Nephron progenitor cell (in vitro differentiated cells): ENCODE measurements around the gene ANKRD1.

ENCODE experiments used
- DNase-seq: peaks from one replicate; pipeline ENCODE4 v3.0.0; 2021
- H3K27ac Mint-ChIP-seq: 2 replicates; pipeline ENCODE4 v1.8.0; 2021; ENCODE audit warnings: mild to moderate bottlenecking, moderate library complexity, mixed read lengths
- H3K27me3 Mint-ChIP-seq: 2 replicates; pipeline ENCODE4 v1.8.0; 2021; ENCODE audit warnings: mild to moderate bottlenecking, low read depth, mixed read lengths; ENCODE audit not compliant: poor library complexity
- H3K36me3 Mint-ChIP-seq: 2 replicates; pipeline ENCODE4 v1.8.0; 2021; ENCODE audit warnings: low read depth, mixed read lengths
- H3K4me1 Mint-ChIP-seq: 2 replicates; pipeline ENCODE4 v1.8.0; 2021; ENCODE audit warnings: mixed read lengths
- H3K4me3 Mint-ChIP-seq: 2 replicates; pipeline ENCODE4 v1.8.0; 2021; ENCODE audit warnings: mild to moderate bottlenecking, moderate library complexity, mixed read lengths
- H3K9me3 Mint-ChIP-seq: 2 replicates; pipeline ENCODE4 v1.8.0; 2021; ENCODE audit warnings: mild to moderate bottlenecking, moderate library complexity, mixed read lengths
- CTCF ChIP-seq: fragments of 200-600 bp; sonication (generic); IDR thresholded peaks from 2 replicates; pipeline ENCODE4 v1.5.0; 2021; ENCODE audit warnings: antibody characterized with exemption

The ANKRD1 gene

DNA sequence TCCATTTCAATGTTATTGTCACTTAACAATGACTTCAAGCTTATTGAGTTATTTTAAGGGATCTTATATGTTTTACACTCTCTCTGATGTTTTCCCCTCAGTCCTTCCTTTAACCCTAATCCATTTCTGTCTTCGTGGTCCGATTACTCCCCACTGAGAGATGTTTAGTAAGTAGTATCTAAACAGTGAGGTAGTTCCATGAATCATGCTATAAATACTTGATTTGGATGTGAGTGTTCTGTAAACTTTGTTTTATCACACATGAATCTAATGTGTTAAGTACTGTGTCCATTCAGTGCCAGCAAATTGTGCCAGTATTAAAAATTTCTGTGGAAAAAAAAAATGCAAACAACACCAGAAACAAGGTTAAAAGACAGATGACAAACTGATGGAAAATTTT lies 30.5 kb downstream of the ANKRD1 start:
- H3K4me3 Mint-ChIP-seq, result no peak overlapping the region
- H3K27ac Mint-ChIP-seq, result no peak overlapping the region
- no peaks in the 10 kb centered on the region for H3K9me3 Mint-ChIP-seq
- no peak for DNase-seq
- no peaks in the 10 kb centered on the region for H3K4me1 Mint-ChIP-seq
- H3K27me3 Mint-ChIP-seq, result no peaks in the 10 kb centered on the region
- TF ChIP-seq CTCF, result no peak
- H3K36me3 Mint-ChIP-seq, result peaks cover 70% of the 10 kb centered on the region

DNA sequence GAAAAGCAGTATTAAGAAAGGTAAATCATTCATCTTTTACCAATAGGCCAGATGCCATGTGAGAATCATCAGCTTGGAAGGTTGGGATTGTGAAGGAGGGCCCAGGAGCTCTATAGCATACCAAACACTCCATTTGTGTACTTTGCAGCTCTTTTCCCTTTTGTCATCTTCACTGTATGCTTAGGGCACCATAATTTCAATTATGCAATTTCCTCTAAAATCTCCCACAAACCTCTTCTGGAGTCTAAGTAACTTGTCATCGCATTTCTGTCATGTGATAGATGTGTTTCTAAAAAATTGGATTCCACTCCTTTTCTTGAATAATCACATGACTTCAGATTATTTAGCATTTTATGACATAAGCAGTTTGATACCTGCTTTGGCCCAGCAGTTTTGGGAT lies 31.3 kb downstream of the ANKRD1 start:
- no peaks in the 10 kb centered on the region for H3K27me3 Mint-ChIP-seq
- H3K9me3 Mint-ChIP-seq, result no peaks in the 10 kb centered on the region
- no peak overlapping the region for H3K4me3 Mint-ChIP-seq
- no peak for DNase-seq
- TF ChIP-seq CTCF, result no peak
- no peaks in the 10 kb centered on the region for H3K4me1 Mint-ChIP-seq
- H3K36me3 Mint-ChIP-seq, result peaks cover 66% of the 10 kb centered on the region
- H3K27ac Mint-ChIP-seq, result no peak overlapping the region

GRCh38 chr10:90888387-90888786 lies 32.5 kb downstream of the ANKRD1 start:
- no peak for DNase-seq
- Mint-ChIP-seq H3K27me3 (no peaks in the 10 kb centered on the region), H3K4me3 (no peak overlapping the region), H3K27ac (no peak overlapping the region), H3K9me3 (no peaks in the 10 kb centered on the region), H3K4me1 (no peaks in the 10 kb centered on the region), H3K36me3 (peaks cover 61% of the 10 kb centered on the region)
- no peak for TF ChIP-seq CTCF

DNA sequence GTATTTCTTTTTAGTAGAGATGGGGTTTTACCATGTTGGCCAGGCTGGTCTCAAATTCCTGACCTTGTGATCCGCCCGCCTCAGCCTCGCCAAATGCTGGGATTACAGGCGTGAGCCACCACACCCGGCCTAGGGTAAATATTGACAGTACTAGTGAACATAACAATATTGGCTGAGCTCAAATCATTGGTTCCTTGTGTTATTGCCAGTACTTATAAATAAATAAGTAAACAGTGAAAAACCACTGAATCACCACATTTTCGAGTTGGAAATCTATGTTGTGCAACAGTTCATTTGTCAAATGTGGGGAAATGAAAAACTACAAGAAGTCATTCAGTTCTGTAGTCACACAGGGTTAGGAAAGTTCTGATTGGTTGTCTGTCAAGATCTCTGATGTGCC lies 33.3 kb downstream of the ANKRD1 start:
- no peak overlapping the region for H3K27ac Mint-ChIP-seq
- H3K36me3 Mint-ChIP-seq, result peaks cover 57% of the 10 kb centered on the region
- no peaks in the 10 kb centered on the region for H3K27me3 Mint-ChIP-seq
- no peaks in the 10 kb centered on the region for H3K9me3 Mint-ChIP-seq
- no peak for TF ChIP-seq CTCF
- no peak for DNase-seq
- H3K4me1 Mint-ChIP-seq, result no peaks in the 10 kb centered on the region
- H3K4me3 Mint-ChIP-seq, result no peak overlapping the region

DNA sequence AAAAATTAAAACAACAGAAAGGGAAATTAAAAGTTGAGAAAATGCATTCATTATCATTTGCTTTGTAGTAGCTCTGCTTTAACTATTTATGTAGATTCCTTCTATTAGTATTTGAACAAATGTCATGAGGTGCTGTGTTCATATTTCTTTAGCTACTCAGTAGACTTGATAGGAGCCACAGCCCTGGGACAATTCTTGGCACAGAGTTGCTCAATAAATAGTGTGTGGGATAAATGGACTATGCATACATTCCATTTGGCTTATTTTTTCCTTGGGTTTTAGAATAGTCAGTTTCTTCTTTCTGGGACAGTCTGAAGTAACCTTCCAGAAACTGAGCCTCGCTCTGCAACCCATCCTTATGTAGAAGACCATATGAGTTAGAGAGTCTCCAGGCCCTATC lies 35.7 kb downstream of the ANKRD1 start:
- Mint-ChIP-seq H3K4me1 (no peaks in the 10 kb centered on the region), H3K4me3 (no peak overlapping the region), H3K9me3 (no peaks in the 10 kb centered on the region), H3K36me3 (peaks cover 47% of the 10 kb centered on the region), H3K27me3 (no peaks in the 10 kb centered on the region), H3K27ac (no peak overlapping the region)
- no peak for TF ChIP-seq CTCF
- no peak for DNase-seq

DNA sequence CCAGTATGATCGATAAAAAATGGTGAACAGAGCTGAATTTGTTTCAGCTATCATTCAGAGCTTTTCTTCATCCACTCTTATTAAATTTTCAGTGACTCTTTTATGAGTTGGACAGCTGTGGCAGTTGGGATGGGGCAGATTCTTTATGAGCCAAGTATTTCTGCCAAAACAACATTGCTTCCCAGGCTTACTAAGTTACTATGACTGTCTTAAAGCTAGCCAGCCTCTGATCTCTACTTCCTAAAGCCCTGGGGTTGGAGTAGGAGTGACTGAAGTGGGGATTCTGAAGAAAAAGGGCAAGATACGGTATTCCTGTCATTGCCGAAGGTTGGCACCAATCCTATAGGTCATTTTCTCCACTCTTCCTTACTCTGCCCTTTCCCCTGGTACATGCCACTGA lies 36.5 kb downstream of the ANKRD1 start:
- no peaks in the 10 kb centered on the region for H3K27me3 Mint-ChIP-seq
- peaks cover 42% of the 10 kb centered on the region for H3K36me3 Mint-ChIP-seq
- no peak for DNase-seq
- no peaks in the 10 kb centered on the region for H3K9me3 Mint-ChIP-seq
- H3K4me1 Mint-ChIP-seq, result no peaks in the 10 kb centered on the region
- H3K27ac Mint-ChIP-seq, result no peak overlapping the region
- TF ChIP-seq CTCF, result no peak
- H3K4me3 Mint-ChIP-seq, result no peak overlapping the region
